ENCODE results near the gene ZNF521.

Gene ZNF521

GRCh38 chr18:25111377-25112288 lies 240.3 kb downstream of the ZNF521 start:
- no peak for DNase-seq

- no peak for DNase-seq
Measured at GRCh38 chr18:25109484-25109883, 242.5 kb downstream of the ZNF521 start.

- no peak for DNase-seq
Measured at GRCh38 chr18:25103468-25104155, 248.4 kb downstream of the ZNF521 start.

GRCh38 chr18:25102662-25103061 lies 249.3 kb downstream of the ZNF521 start:
- DNase-seq, result no peak

- DNase-seq, result no peak
Measured at GRCh38 chr18:25100418-25100817, 251.5 kb downstream of the ZNF521 start.

GRCh38 chr18:25099895-25100294 lies 252.1 kb downstream of the ZNF521 start:
- DNase-seq, result no peak

GRCh38 chr18:25097569-25098056 lies 254.4 kb downstream of the ZNF521 start:
- no peak for DNase-seq

GRCh38 chr18:25097057-25097456 lies 254.9 kb downstream of the ZNF521 start:
- DNase-seq, result no peak

- no peak for DNase-seq
Measured at GRCh38 chr18:25093141-25093540, 258.8 kb downstream of the ZNF521 start.

GRCh38 chr18:25089470-25089869 lies 262.5 kb downstream of the ZNF521 start:
- no peak for DNase-seq

GRCh38 chr18:25086876-25087275 lies 265.1 kb downstream of the ZNF521 start:
- DNase-seq, result no peak

- no peak for DNase-seq
Measured at GRCh38 chr18:25081001-25081400, 271.0 kb downstream of the ZNF521 start.

GRCh38 chr18:25080211-25080610 lies 271.8 kb downstream of the ZNF521 start:
- no peak for DNase-seq

GRCh38 chr18:25077944-25078723 lies 273.8 kb downstream of the ZNF521 start:
- no peak for DNase-seq

GRCh38 chr18:25077038-25077943 lies 274.7 kb downstream of the ZNF521 start:
- DNase-seq, result no peak

- no peak for DNase-seq
Measured at GRCh38 chr18:25075783-25076182, 276.2 kb downstream of the ZNF521 start.

GRCh38 chr18:25075331-25075730 lies 276.6 kb downstream of the ZNF521 start:
- no peak for DNase-seq

- no peak for DNase-seq
Measured at GRCh38 chr18:25074925-25075324, 277.0 kb downstream of the ZNF521 start.

- no peak for DNase-seq
Measured at GRCh38 chr18:25072205-25072604, 279.8 kb downstream of the ZNF521 start.

GRCh38 chr18:25067275-25068025 lies 284.5 kb downstream of the ZNF521 start:
- no peak for DNase-seq

- no peak for DNase-seq
Measured at GRCh38 chr18:25066516-25066915, 285.4 kb downstream of the ZNF521 start.
